ENCODE measurements around the gene MPPED2. TPM values are rescaled to one million over a fixed set of nuclear protein-coding genes. Genes with fewer than 3 reads are reported as not detected.

The MPPED2 gene
- total RNA-seq, 6 experiments from 2014 or later, result not detected

- Mint-ChIP-seq H3K4me3 (no peak overlapping the region), H3K27me3 (ENCODE audit: insufficient read depth) (peaks cover 4% of the 10 kb centered on the region; the same call in 1 of the 2 replicates), H3K4me1 (ENCODE audit: low read depth) (no peaks in the 10 kb centered on the region), H3K9me3 (peaks cover 17% of the 10 kb centered on the region), H3K27ac (no peak overlapping the region), H3K36me3 (ENCODE audit: low read depth) (no peaks in the 10 kb centered on the region)
- DNase-seq, result no peak
- TF ChIP-seq CTCF (IDR thresholded peaks at IDR 0.05), result no peak
Observed at GRCh38 chr11:30483056-30483455, 103.1 kb downstream of the MPPED2 start.

GRCh38 chr11:30481796-30482195 lies 104.4 kb downstream of the MPPED2 start:
- Mint-ChIP-seq H3K27ac (no peak overlapping the region), H3K9me3 (peaks cover 19% of the 10 kb centered on the region), H3K4me3 (no peak overlapping the region), H3K27me3 (ENCODE audit: insufficient read depth) (peaks cover 4% of the 10 kb centered on the region; the same call in 1 of the 2 replicates), H3K36me3 (ENCODE audit: low read depth) (no peaks in the 10 kb centered on the region), H3K4me1 (ENCODE audit: low read depth) (no peaks in the 10 kb centered on the region)
- DNase-seq, result no peak
- TF ChIP-seq CTCF (IDR thresholded peaks at IDR 0.05), result no peak

GRCh38 chr11:30481330-30481729 lies 104.8 kb downstream of the MPPED2 start:
- DNase-seq, result no peak
- TF ChIP-seq CTCF (IDR thresholded peaks at IDR 0.05), result no peak
- H3K4me1 Mint-ChIP-seq (ENCODE audit: low read depth), result no peaks in the 10 kb centered on the region

GRCh38 chr11:30479899-30480298 lies 106.3 kb downstream of the MPPED2 start:
- no peak for TF ChIP-seq CTCF (IDR thresholded peaks at IDR 0.05)
- no peak overlapping the region for H3K27ac Mint-ChIP-seq
- DNase-seq, result no peak
- no peak overlapping the region for H3K4me3 Mint-ChIP-seq
- H3K4me1 Mint-ChIP-seq (ENCODE audit: low read depth), result no peaks in the 10 kb centered on the region
- H3K27me3 Mint-ChIP-seq (ENCODE audit: insufficient read depth), result peaks cover 4% of the 10 kb centered on the region; the same call in 1 of the 2 replicates
- peaks cover 14% of the 10 kb centered on the region for H3K9me3 Mint-ChIP-seq
- no peaks in the 10 kb centered on the region for H3K36me3 Mint-ChIP-seq (ENCODE audit: low read depth)

More at GRCh38 chr11:30481330-30481729, 104.8 kb downstream of the MPPED2 start:
- Mint-ChIP-seq H3K9me3 (peaks cover 19% of the 10 kb centered on the region), H3K36me3 (ENCODE audit: low read depth) (no peaks in the 10 kb centered on the region), H3K27me3 (ENCODE audit: insufficient read depth) (peaks cover 4% of the 10 kb centered on the region; the same call in 1 of the 2 replicates), H3K4me3 (no peak overlapping the region), H3K27ac (no peak overlapping the region)

- Mint-ChIP-seq H3K9me3 (peaks cover 21% of the 10 kb centered on the region), H3K4me1 (ENCODE audit: low read depth) (no peaks in the 10 kb centered on the region), H3K27ac (no peak overlapping the region), H3K4me3 (no peak overlapping the region), H3K36me3 (ENCODE audit: low read depth) (no peaks in the 10 kb centered on the region), H3K27me3 (ENCODE audit: insufficient read depth) (peaks cover 4% of the 10 kb centered on the region; the same call in 1 of the 2 replicates)
- DNase-seq, result no peak
- no peak for TF ChIP-seq CTCF (IDR thresholded peaks at IDR 0.05)
Observed at GRCh38 chr11:30478923-30479322, 107.2 kb downstream of the MPPED2 start.

GRCh38 chr11:30477061-30477460 lies 109.1 kb downstream of the MPPED2 start:
- no peak for DNase-seq
- H3K36me3 Mint-ChIP-seq (ENCODE audit: low read depth), result no peaks in the 10 kb centered on the region
- no peaks in the 10 kb centered on the region for H3K4me1 Mint-ChIP-seq (ENCODE audit: low read depth)
- peaks cover 28% of the 10 kb centered on the region for H3K9me3 Mint-ChIP-seq
- H3K27ac Mint-ChIP-seq, result no peak overlapping the region
- peaks cover 4% of the 10 kb centered on the region; the same call in 1 of the 2 replicates for H3K27me3 Mint-ChIP-seq (ENCODE audit: insufficient read depth)
- TF ChIP-seq CTCF (IDR thresholded peaks at IDR 0.05), result no peak
- no peak overlapping the region for H3K4me3 Mint-ChIP-seq
